ENCODE data around the gene RBM42. TPM values are rescaled to one million over a fixed set of nuclear protein-coding genes. Genes with fewer than 3 reads are reported as not detected.
A peak's percentile ranks its signal among the peaks of the same experiment; 100 is the strongest.

RBM42 gene
- total and polyA plus RNA-seq, 2 of the 13 experiments (the other 11 are each of a cell fraction or from before 2014, with no cell fraction given): 27.2 to 55.3 TPM

DNA sequence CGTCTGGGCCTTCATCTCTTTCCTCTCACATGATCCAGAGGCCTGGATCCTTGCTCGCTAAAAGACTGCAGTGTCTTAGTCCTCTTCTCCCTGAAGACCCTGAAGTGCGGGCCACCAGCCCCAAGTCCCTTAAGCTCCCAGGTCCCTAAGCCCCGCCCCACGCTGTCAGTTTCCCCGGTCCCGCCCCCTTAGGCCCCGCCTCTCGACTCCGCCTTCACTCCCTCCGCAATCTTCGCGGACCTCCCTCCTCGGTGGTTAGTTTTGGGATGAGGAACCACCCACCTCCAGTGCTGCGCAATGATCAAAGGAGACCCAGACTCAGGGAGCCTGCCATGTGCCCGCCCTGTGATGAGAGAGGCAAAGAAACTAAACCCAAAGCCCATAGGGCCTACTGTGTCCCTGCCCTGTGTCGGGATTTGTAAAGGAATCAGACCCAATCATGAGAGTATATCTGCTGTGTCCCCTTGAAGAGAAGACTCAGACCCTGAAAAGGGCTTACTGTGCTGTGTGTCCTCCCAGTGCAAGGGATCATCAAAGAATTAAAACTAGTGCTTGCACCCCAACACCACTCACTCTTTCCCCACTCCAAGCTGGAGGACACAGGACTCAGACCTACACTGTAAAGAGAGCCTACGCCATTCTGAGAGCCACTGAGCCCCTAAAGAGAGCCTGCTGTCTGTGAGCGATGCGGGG lies 16.3 kb downstream of the RBM42 start (continued):
- TF ChIP-seq, protein P1, sequence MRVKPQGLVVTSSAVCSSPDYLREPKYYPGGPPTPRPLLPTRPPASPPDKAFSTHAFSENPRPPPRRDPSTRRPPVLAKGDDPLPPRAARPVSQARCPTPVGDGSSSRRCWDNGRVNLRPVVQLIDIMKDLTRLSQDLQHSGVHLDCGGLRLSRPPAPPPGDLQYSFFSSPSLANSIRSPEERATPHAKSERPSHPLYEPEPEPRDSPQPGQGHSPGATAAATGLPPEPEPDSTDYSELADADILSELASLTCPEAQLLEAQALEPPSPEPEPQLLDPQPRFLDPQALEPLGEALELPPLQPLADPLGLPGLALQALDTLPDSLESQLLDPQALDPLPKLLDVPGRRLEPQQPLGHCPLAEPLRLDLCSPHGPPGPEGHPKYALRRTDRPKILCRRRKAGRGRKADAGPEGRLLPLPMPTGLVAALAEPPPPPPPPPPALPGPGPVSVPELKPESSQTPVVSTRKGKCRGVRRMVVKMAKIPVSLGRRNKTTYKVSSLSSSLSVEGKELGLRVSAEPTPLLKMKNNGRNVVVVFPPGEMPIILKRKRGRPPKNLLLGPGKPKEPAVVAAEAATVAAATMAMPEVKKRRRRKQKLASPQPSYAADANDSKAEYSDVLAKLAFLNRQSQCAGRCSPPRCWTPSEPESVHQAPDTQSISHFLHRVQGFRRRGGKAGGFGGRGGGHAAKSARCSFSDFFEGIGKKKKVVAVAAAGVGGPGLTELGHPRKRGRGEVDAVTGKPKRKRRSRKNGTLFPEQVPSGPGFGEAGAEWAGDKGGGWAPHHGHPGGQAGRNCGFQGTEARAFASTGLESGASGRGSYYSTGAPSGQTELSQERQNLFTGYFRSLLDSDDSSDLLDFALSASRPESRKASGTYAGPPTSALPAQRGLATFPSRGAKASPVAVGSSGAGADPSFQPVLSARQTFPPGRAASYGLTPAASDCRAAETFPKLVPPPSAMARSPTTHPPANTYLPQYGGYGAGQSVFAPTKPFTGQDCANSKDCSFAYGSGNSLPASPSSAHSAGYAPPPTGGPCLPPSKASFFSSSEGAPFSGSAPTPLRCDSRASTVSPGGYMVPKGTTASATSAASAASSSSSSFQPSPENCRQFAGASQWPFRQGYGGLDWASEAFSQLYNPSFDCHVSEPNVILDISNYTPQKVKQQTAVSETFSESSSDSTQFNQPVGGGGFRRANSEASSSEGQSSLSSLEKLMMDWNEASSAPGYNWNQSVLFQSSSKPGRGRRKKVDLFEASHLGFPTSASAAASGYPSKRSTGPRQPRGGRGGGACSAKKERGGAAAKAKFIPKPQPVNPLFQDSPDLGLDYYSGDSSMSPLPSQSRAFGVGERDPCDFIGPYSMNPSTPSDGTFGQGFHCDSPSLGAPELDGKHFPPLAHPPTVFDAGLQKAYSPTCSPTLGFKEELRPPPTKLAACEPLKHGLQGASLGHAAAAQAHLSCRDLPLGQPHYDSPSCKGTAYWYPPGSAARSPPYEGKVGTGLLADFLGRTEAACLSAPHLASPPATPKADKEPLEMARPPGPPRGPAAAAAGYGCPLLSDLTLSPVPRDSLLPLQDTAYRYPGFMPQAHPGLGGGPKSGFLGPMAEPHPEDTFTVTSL (CRISPR knock-in tag; IDR thresholded peaks at IDR 0.05; ENCODE audit: borderline replicate concordance): no peak
- TF ChIP-seq SETDB1 (CRISPR knock-in tag; IDR thresholded peaks at IDR 0.05; ENCODE audit: borderline replicate concordance) (no peak), YY1 (IDR thresholded peaks at IDR 0.05; ENCODE audit: insufficient read depth, insufficient replicate concordance, low read depth, low read length) (no peak), TBX3 (IDR thresholded peaks at IDR 0.05; ENCODE audit: borderline replicate concordance) (no peak), ZC3H4 (CRISPR knock-in tag; IDR thresholded peaks at IDR 0.05; ENCODE audit: borderline replicate concordance) (no peak), ZNF510 (CRISPR knock-in tag; IDR thresholded peaks at IDR 0.05; ENCODE audit: low read depth) (no peak), POLR2AphosphoS5 (IDR thresholded peaks at IDR 0.05; ENCODE audit: low read depth, low read length) (peak; percentile 54; the same call in 1 of the 2 replicates), ZNF12 (CRISPR knock-in tag; IDR thresholded peaks at IDR 0.05) (no peak), MBD4 (IDR thresholded peaks at IDR 0.05; ENCODE audit: borderline replicate concordance, low read length) (no peak), CCDC6 (CRISPR knock-in tag; IDR thresholded peaks at IDR 0.05) (no peak), CCAR2 (optimal IDR thresholded peaks at IDR 0.05; ENCODE audit: low read depth, low read length) (no peak), TBL1XR1 (IDR thresholded peaks at IDR 0.05; ENCODE audit: borderline replicate concordance, low read length, partially characterized antibody) (no peak), PCBP2 (optimal IDR thresholded peaks at IDR 0.05; ENCODE audit: low read depth, low read length, poor library complexity, severe bottlenecking) (no peak), ZNF253 (CRISPR knock-in tag; IDR thresholded peaks at IDR 0.05; ENCODE audit: borderline replicate concordance) (no peak), NFATC3 (CRISPR knock-in tag; IDR thresholded peaks at IDR 0.05) (no peak), REL (CRISPR knock-in tag; conservative IDR thresholded peaks at IDR 0.05) (no peak), SP5 (CRISPR knock-in tag; IDR thresholded peaks at IDR 0.05; ENCODE audit: borderline replicate concordance, low read depth) (0 out of 2 replicates have a peak, but pooled peaks have one; percentile 32), ATF7-NPFF (CRISPR knock-in tag; IDR thresholded peaks at IDR 0.05; ENCODE audit: low read depth) (no peak), ZFY (CRISPR knock-in tag; IDR thresholded peaks at IDR 0.05) (no peak), ZNF317 (CRISPR knock-in tag; IDR thresholded peaks at IDR 0.05) (no peak)
- TF ChIP-seq, protein P2, sequence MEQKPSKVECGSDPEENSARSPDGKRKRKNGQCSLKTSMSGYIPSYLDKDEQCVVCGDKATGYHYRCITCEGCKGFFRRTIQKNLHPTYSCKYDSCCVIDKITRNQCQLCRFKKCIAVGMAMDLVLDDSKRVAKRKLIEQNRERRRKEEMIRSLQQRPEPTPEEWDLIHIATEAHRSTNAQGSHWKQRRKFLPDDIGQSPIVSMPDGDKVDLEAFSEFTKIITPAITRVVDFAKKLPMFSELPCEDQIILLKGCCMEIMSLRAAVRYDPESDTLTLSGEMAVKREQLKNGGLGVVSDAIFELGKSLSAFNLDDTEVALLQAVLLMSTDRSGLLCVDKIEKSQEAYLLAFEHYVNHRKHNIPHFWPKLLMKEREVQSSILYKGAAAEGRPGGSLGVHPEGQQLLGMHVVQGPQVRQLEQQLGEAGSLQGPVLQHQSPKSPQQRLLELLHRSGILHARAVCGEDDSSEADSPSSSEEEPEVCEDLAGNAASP (CRISPR knock-in tag; IDR thresholded peaks at IDR 0.05; ENCODE audit: borderline replicate concordance): 0 out of 2 replicates have a peak, but pooled peaks have one; percentile 10
- TF ChIP-seq, protein P3, sequence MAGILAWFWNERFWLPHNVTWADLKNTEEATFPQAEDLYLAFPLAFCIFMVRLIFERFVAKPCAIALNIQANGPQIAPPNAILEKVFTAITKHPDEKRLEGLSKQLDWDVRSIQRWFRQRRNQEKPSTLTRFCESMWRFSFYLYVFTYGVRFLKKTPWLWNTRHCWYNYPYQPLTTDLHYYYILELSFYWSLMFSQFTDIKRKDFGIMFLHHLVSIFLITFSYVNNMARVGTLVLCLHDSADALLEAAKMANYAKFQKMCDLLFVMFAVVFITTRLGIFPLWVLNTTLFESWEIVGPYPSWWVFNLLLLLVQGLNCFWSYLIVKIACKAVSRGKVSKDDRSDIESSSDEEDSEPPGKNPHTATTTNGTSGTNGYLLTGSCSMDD (CRISPR knock-in tag; IDR thresholded peaks at IDR 0.05): no peak
